Suprapubic skin (tissue), 4 donors: ENCODE data around the gene DMXL1. TPM values are rescaled to one million over a fixed set of nuclear protein-coding genes. Genes with fewer than 3 reads are reported as not detected.

Experiments used
- DNase-seq, 2 donors: peaks; one replicate each; pipeline ENCODE4 v3.0.0-alpha.2; 2019; ENCODE audit warnings: low spot score in 2 of 2
- H3K27ac ChIP-seq: fragments of 200-600 bp; sonication (generic); one replicate; pipeline ENCODE4 v1.5.1; 2019
- H3K27me3 ChIP-seq: fragments of 200-600 bp; sonication (generic); one replicate; pipeline ENCODE4 v1.5.1; 2019
- H3K36me3 ChIP-seq: fragments of 200-600 bp; sonication (generic); one replicate; pipeline ENCODE4 v1.5.1; 2019
- H3K4me1 ChIP-seq: fragments of 200-600 bp; sonication (generic); one replicate; pipeline ENCODE4 v1.5.1; 2019
- H3K4me3 ChIP-seq: fragments of 200-600 bp; sonication (generic); one replicate; pipeline ENCODE4 v1.5.1; 2019; ENCODE audit warnings: mild to moderate bottlenecking
- H3K9me3 ChIP-seq: fragments of 200-600 bp; sonication (generic); one replicate; pipeline ENCODE4 v1.5.1; 2019
- EP300 ChIP-seq: sonication (generic); formaldehyde crosslinking; IDR thresholded peaks from one replicate; pipeline ENCODE4 v1.6.1; 2017; ENCODE audit warnings: antibody characterized with exemption
- POLR2A ChIP-seq, 2 donors: fragments of 450-650 bp; IDR thresholded peaks; one replicate each; pipeline ENCODE4 v1.6.1; 2017; ENCODE audit warnings: antibody characterized with exemption in 2 of 2, mild to moderate bottlenecking in 2 of 2, moderate library complexity in 2 of 2
- POLR2AphosphoS5 ChIP-seq, 3 donors: sonication (generic); formaldehyde crosslinking; IDR thresholded peaks; one replicate each; pipeline ENCODE4 v1.6.1; 2017; ENCODE audit warnings: antibody characterized with exemption in 3 of 3
- WGBS: methylation state at CpG from one replicate; pipeline ENCODE4 v1.1.5; 2018; 5-methylcytosine and 5-hydroxymethylcytosine counted together
- total RNA-seq, 4 donors: library from RNA; depleted of rRNA; stranded (reverse); fragments of >200 nt; gene quantifications; one replicate each; pipeline ENCODE4 v1.1.0, GENCODE V29; 2016
- TF ChIP-seq, protein P1 (sequence below), 2 donors: fragments of 200-600 bp in 1 of 2; fragments of 450-650 bp in 1 of 2; sonication (generic) in 1 of 2; IDR thresholded peaks; one replicate each; pipeline ENCODE4 v1.5.1; 2016 to 2019; ENCODE audit warnings: antibody characterized with exemption in 2 of 2, mild to moderate bottlenecking in 1 of 2, moderate library complexity in 1 of 2

The DMXL1 gene
- total RNA-seq, 4 donors from 2014 or later = 38.8 to 79.1 (median 47.9) TPM

DNA sequence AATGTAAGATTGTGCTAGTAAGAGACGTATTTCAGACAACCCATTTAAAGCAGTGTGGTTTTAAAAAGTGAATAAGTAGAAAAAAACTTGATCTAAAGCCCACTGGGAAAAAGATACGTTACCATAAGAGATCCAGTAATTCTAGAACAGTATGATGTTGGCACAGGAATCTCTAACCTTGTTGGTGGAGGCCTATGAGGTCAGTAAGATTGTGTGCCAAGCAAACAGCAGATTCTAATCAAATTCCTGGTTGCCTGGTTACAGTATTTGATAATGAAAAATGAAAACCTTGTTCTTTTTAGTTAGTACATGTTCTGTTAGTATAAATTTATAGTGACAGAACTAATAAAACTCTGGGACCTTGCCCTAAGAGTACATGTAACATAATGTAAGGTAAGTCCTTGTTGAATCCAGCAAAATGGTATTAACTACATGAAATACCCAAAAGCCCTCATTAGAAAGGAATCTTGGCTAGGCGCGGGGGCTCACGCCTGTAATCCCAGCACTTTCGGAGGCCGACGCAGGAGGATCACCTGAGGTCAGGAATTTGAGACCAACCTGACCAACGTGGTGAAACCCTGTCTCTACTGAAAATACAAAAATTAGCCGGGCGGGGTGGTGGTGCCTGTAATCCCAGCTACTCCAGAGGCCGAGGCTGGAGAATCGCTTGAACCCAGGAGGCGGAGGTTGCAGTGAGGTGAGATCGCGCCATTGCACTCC, 33.2 kb upstream of the DMXL1 start:
- Histone ChIP-seq H3K36me3 (no peaks in the 10 kb centered on the region), H3K4me1 (peaks cover 3% of the 10 kb centered on the region), H3K4me3 (no peak overlapping the region), H3K9me3 (no peaks in the 10 kb centered on the region), H3K27me3 (no peaks in the 10 kb centered on the region), H3K27ac (no peak overlapping the region)
- no peak for DNase-seq
- 76% methylated on average over 16 of the region's 16 CpGs for WGBS
- TF ChIP-seq POLR2A (IDR thresholded peaks at IDR 0.05) = no peak
- TF ChIP-seq, protein P1, sequence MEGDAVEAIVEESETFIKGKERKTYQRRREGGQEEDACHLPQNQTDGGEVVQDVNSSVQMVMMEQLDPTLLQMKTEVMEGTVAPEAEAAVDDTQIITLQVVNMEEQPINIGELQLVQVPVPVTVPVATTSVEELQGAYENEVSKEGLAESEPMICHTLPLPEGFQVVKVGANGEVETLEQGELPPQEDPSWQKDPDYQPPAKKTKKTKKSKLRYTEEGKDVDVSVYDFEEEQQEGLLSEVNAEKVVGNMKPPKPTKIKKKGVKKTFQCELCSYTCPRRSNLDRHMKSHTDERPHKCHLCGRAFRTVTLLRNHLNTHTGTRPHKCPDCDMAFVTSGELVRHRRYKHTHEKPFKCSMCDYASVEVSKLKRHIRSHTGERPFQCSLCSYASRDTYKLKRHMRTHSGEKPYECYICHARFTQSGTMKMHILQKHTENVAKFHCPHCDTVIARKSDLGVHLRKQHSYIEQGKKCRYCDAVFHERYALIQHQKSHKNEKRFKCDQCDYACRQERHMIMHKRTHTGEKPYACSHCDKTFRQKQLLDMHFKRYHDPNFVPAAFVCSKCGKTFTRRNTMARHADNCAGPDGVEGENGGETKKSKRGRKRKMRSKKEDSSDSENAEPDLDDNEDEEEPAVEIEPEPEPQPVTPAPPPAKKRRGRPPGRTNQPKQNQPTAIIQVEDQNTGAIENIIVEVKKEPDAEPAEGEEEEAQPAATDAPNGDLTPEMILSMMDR (IDR thresholded peaks at IDR 0.05) = no peak
- TF ChIP-seq EP300 = no peak
- no peak for TF ChIP-seq POLR2AphosphoS5 (IDR thresholded peaks at IDR 0.05)

- TF ChIP-seq POLR2A (IDR thresholded peaks at IDR 0.05) (no peak), EP300 (no peak), POLR2AphosphoS5 (IDR thresholded peaks at IDR 0.05) (no peak)
- TF ChIP-seq, protein P1 (IDR thresholded peaks at IDR 0.05) = no peak
- Histone ChIP-seq H3K27ac (no peak overlapping the region), H3K4me3 (no peak overlapping the region), H3K9me3 (no peaks in the 10 kb centered on the region), H3K36me3 (no peaks in the 10 kb centered on the region), H3K27me3 (no peaks in the 10 kb centered on the region), H3K4me1 (no peaks in the 10 kb centered on the region)
- 90% methylated on average over 2 of the region's 2 CpGs for WGBS
- DNase-seq = no peak
Measured at GRCh38 chr5:119048246-119048645, 22.6 kb upstream of the DMXL1 start.

DNA sequence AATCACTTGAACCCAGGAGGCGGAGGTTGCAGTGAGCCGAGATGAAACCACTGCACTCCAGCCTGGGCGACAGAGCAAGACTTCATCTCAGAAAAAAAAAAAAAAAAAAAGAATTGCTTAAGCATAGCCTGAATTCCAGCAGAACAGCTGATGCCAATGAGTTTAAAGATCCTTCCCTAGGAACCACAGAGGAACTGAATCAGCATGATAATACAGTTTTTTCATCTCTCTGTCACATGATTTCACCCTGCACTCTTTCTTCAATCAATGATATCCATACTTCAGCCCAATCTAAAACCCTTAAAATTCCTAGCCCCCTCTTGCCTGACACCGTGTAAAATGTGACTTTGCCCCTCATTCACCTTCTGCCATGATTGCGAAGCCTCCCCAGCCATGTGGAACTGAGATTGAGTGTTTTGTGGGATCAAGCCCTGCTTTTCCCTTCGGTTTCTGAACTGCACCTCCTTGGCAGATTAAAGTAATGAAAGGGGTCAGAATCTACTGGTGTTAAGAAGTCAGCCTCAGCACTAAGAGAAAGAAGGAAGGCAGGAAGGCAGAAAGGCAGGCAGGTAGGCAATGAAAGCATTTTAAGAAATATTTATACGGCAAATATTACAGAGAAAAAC, 20.9 kb upstream of the DMXL1 start:
- H3K4me1 ChIP-seq = no peaks in the 10 kb centered on the region
- H3K27ac ChIP-seq = no peak overlapping the region
- no peak overlapping the region for H3K4me3 ChIP-seq
- WGBS = 69% methylated on average over 7 of the region's 7 CpGs
- no peaks in the 10 kb centered on the region for H3K9me3 ChIP-seq
- H3K27me3 ChIP-seq = no peaks in the 10 kb centered on the region
- TF ChIP-seq EP300 = no peak
- no peak for TF ChIP-seq POLR2A (IDR thresholded peaks at IDR 0.05)
- TF ChIP-seq, protein P1 (IDR thresholded peaks at IDR 0.05) = no peak
- no peak for TF ChIP-seq POLR2AphosphoS5 (IDR thresholded peaks at IDR 0.05)
- no peaks in the 10 kb centered on the region for H3K36me3 ChIP-seq
- DNase-seq = no peak

DNA sequence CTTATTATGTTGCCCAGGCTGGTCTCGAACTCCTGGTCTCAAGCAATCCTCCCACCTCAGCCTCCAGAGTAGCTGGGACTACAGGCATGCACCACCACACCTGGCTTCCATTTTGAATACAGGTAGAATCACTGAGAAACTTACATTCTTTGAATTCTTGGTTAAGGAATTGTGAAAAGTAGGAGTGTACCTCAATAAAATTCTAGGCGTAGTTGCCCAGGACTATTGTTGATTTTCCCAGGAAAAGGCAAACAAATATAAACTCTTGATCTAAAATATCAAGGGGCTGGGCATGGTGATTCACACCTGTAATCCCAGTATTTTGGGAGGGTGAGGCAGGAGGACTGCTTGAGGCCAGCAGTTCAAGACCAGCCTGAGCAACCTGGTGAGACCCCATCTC, 16.8 kb upstream of the DMXL1 start:
- H3K36me3 ChIP-seq = no peaks in the 10 kb centered on the region
- TF ChIP-seq EP300 = no peak
- TF ChIP-seq POLR2A (IDR thresholded peaks at IDR 0.05) = no peak
- TF ChIP-seq, protein P1 (IDR thresholded peaks at IDR 0.05) = no peak
- no peak for TF ChIP-seq POLR2AphosphoS5 (IDR thresholded peaks at IDR 0.05)

DNA sequence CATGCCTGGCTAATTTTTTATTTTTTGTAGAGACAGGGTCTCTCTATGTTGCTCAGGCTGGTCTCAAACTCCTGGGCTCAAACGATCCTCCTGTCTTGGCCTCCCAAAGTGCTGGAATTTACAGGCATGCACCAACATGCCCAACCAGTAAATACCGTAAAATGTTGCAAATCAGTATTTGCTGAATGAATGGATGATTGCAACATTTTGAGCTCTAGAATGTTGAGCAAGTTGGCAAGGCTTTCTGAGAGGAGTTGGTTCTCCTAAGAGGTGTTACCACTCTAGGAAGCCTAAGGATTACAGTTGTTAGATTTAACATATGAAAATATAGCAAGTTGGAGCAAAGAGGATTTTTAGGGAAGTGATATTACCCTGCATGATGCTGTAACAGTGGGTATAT, 15.6 kb upstream of the DMXL1 start:
- no peak overlapping the region for H3K4me3 ChIP-seq
- no peak for DNase-seq
- H3K36me3 ChIP-seq = no peaks in the 10 kb centered on the region
- WGBS = 73% methylated on average over 2 of the region's 2 CpGs
- no peaks in the 10 kb centered on the region for H3K9me3 ChIP-seq
- no peak for TF ChIP-seq POLR2AphosphoS5 (IDR thresholded peaks at IDR 0.05)
- H3K27ac ChIP-seq = no peak overlapping the region
- no peaks in the 10 kb centered on the region for H3K27me3 ChIP-seq
- H3K4me1 ChIP-seq = no peaks in the 10 kb centered on the region

More for the DNA sequence above, 16.8 kb upstream of the DMXL1 start:
- H3K27me3 ChIP-seq = no peaks in the 10 kb centered on the region
- H3K4me1 ChIP-seq = no peaks in the 10 kb centered on the region
- H3K4me3 ChIP-seq = no peak overlapping the region
- H3K9me3 ChIP-seq = no peaks in the 10 kb centered on the region
- no peak for DNase-seq
- WGBS = 96% methylated on average over 2 of the region's 2 CpGs
- no peak overlapping the region for H3K27ac ChIP-seq
